NK-92 (cell line): Measurements from ENCODE around the gene GLI1.

Source experiments
- DNase-seq: peaks from one replicate; lab custom pipeline; 2025; ENCODE audit not compliant: unreplicated experiment; lab: John Stamatoyannopoulos, UW

GLI1 gene

DNA sequence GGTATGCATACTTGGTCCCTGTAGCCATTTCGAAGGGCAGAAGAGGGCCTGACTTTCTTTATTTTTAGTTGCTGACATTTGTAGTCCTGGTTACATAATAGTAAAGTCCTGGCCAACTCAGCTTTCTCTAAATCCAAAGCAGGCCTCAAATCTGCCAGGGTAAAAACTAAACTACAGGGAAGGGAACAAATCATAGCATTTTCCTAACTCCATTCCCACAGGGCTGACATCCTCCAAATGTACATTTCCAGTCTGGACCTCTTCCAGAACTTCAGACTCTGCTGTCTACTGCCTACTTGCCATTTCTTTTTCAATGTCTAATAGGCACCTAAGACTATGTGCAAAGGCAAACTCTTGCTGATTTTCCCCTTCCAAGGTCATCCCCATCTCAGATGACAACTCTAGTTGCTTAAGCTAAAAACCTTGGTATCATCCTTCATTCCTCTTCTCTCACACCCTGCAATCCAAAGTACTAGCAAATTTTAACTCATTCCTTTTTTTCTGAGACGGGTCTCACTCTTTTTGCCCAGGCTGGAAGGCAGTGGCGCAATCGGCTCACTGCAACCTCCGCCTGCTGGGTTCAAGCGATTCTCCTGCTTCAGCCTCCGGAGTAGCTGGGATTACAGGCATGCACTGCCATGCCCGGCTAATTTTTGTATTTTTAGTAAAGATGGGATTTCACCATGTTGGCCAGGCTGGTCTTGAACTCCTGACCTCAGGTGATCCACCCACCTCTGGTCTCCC lies 58.8 kb downstream of the GLI1 start:
- DNase-seq, result no peak

DNA sequence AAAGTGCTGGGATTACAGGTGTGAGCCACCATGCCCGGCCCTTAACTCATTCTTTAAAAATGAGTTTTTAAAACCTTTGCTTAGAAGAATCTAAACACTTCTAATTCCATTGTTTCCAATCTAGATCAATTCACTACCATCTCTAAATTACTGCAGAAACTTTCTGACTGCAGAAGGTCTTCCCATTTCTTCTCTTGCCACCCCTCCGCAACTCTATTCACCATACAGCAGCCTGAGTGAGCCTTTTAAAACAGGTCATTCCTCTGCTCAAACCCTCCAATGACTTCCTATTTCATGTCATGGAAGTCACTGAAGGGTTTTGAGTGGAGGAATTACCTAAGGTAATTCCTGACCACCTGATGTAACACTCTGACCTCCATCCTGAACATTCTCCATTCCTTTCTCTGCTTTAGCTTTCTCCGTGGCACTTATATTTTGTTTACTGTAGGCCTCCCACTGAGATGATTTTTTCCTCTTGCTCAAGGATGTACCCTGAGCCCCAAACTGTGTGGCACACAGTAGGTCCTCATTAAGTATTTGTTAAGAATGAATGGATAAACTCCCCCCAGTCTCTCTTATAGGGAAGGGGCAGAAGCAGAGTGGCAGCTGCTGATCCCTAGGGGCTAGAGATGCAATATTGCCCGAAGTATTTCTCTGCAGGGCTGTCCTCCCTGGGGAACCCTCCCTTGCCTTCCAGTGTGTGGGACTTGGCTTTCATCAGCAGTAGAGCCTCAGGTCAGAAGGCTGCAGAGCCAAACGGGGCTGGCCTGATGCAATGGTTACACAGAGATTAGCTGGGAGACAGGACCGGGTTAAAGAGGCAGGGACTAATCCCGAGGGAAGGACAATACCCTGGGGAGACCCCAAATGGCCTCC lies 59.6 kb downstream of the GLI1 start:
- no peak for DNase-seq

DNA sequence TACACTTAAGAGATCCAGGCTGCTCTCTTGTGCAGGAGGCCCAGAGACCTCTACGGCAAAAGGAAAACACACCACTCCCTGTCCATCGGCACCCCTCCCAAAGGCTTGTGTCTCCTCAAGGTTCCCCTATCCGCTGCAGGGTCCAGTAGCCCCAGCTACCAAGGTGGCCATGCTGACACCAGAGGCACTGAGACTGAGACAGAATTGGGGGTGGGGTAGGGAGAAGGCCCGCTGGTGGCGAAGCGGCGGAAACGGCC lies 60.1 kb downstream of the GLI1 start:
- DNase-seq, result no peak

DNA sequence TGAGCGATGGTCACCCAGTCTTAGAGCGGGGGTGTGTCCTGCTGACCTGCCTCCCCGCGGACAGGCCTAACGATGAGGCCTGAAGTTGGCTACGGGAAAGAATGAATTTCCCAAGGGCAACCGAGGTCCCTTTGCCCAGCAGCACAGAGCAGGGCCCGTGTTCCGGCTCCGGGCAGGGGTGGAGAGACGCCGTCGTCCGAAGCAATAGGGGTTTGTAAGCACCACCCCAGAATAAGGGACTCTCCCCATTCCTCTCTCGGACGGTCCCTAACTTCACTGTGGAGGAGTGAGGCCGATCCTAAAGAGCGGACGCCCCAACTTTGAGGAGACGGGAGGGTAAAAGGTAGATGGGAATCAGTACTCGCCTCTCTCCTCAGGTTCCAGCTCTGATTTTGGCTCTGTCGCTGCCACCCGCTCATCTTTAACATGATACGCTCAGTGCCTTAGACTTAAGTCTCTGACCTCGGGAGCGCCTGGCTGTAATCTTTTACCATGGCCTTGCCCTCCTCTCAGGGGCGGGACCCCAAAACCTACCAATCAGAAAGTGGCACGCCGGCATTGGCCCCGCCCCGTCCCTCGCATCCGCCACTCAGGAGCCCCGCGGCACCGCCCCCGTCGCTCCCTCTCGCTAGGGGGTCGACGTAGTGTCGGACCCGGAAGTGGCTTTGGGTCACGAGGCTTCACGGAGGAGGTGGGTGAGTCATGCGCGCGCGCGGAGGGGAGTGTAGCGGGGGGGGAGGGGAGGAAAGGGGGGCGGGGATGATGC lies 60.7 kb downstream of the GLI1 start, which contains the start of gene DDIT3:
DDIT3 (minus strand) TSS at position 462 of the 766 bp plus-strand sequence. CDS start 3,108 bp downstream, outside the sequence.
- DNase-seq, result peak; percentile 96

DNA sequence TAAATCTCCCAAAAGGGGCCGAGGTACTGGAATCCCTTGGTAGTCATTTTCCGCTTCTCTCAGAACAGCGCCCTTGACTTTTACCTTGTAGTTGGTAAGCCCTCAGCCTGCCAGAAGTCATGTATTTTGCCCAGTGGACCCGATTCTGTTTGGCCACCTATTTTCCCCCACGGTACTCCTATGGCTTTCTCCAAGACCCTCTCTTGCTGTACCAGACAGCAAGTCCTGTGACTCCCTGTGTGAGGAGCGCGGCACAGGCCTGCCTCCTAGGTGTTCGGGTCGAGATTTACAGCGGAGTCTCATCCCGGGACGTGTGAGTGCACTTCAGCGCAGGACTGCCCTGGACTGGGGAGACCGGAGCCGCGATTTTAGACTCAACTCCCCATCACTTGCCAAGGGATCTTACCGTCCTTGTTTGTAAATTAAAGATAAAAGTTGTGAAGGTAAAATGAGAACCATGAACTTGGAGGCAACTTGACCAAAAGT lies 62.0 kb downstream of the GLI1 start:
- no peak for DNase-seq
